ENCODE measurements around the gene FLYWCH1. TPM values are rescaled to one million over a fixed set of nuclear protein-coding genes. Genes with fewer than 3 reads are reported as not detected.
A peak's percentile ranks its signal among the peaks of the same experiment; 100 is the strongest.

FLYWCH1 gene
- total and polyA plus RNA-seq, 2 of the 8 experiments (the other 6 are each of a cell fraction or from before 2014, with no cell fraction given) = 12.4 to 23.5 TPM

- no peak for TF ChIP-seq ATF3 (IDR thresholded peaks at IDR 0.05; ENCODE audit: insufficient read depth, low read depth, low read length)
- no peak for TF ChIP-seq HDAC6 (IDR thresholded peaks at IDR 0.05; ENCODE audit: low read depth, low read length)
- TF ChIP-seq KDM5A (IDR thresholded peaks at IDR 0.05; ENCODE audit: low read length) = peak; percentile 89
- peak; percentile 47; the same call in 1 of the 2 replicates for TF ChIP-seq KDM1A (IDR thresholded peaks at IDR 0.05; ENCODE audit: borderline replicate concordance, low read length)
- TF ChIP-seq JUN (IDR thresholded peaks at IDR 0.05; ENCODE audit: low read depth, low read length) = no peak
- no peak for TF ChIP-seq POU5F1 (IDR thresholded peaks at IDR 0.05; ENCODE audit: low read depth, low read length)
- peak; percentile 62 for TF ChIP-seq E2F6 (IDR thresholded peaks at IDR 0.05)
- TF ChIP-seq GABPA (IDR thresholded peaks at IDR 0.05; ENCODE audit: borderline replicate concordance, insufficient read depth, low read length) = peak; percentile 91
- TF ChIP-seq CEBPB (IDR thresholded peaks at IDR 0.05; ENCODE audit: low read depth, low read length) = no peak
- peak; percentile 27; the same call in 1 of the 2 replicates for TF ChIP-seq RBBP5 (IDR thresholded peaks at IDR 0.05; ENCODE audit: borderline replicate concordance, low read depth, low read length)
- TF ChIP-seq CTBP2 (IDR thresholded peaks at IDR 0.05; ENCODE audit: borderline replicate concordance, insufficient read depth, insufficient read length, low read length) = peak; percentile 49
- no peak for TF ChIP-seq CBX5 (IDR thresholded peaks at IDR 0.05; ENCODE audit: low read depth, low read length)
- no peak for TF ChIP-seq TBP (IDR thresholded peaks at IDR 0.05; ENCODE audit: low read depth, low read length)
- TF ChIP-seq RNF2 (IDR thresholded peaks at IDR 0.05; ENCODE audit: borderline replicate concordance, low read depth, low read length, missing control alignments, poor library complexity, severe bottlenecking) = no peak
- TF ChIP-seq ATF2 (IDR thresholded peaks at IDR 0.05; ENCODE audit: low read length) = no peak
Measured at GRCh38 chr16:2867987-2868789, 43.5 kb upstream of the FLYWCH1 start (continued).

Data from H1 (cell line).